Measurements from ENCODE around the gene EPHB3. TPM values are rescaled to one million over a fixed set of nuclear protein-coding genes. Genes with fewer than 3 reads are reported as not detected.

The EPHB3 gene
- total and polyA plus RNA-seq, 9 donors, result 36.2 to 62.1 (median 47.4) TPM

DNA sequence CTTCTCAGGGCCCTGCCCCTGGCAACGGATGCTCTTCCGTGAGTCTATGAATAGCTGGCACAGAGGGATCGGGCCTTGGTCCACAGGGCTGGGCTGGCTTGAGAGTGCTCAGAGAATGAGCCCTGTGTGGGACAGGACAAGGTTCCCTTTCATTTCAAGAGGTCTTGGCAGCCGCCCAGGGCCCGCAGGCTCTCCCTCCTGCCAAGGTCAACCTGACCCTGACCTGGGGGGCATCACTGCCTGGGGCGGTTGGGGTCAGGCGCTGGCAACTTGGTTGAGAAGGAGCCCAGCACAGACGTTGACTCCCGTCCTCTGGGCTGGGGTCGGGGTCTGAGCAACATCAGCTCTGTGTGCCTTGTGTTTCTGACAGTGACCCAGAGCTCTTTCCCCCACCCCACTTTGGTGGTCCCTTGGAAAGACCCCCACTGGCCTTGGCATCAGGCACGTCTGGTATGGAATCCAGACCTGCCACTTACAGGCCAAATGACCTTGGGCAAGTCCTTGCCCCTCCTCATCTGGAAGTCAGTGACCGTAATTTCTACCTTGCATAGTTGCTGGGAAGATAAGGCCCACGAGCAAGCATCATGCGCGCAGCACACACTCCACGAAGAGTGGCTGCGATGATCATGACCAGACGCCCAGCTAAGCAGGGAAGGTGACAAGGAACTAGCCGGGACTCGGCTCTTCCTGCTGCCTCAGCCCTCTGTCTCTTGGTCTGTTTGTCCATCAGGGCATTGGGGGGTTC, 36.4 kb downstream of the EPHB3 start:
- Histone ChIP-seq H3K36me3 (ENCODE audit: control insufficient read depth, insufficient read depth, low read length) (no peaks in the 10 kb centered on the region), H3K27ac (ENCODE audit: low read length) (no peak overlapping the region), H3K9me3 (replicated peaks; ENCODE audit: control insufficient read depth, low read depth, low read length) (no peaks in the 10 kb centered on the region), H3K4me1 (ENCODE audit: control insufficient read depth, insufficient read depth, low read length) (peaks cover 53% of the 10 kb centered on the region), H3K4me3 (ENCODE audit: low read length) (no peak overlapping the region), H3K27me3 (ENCODE audit: control insufficient read depth, insufficient read depth, low read length) (peaks cover 8% of the 10 kb centered on the region)
- no peak for DNase-seq
- WGBS (ENCODE audit: insufficient coverage), result 62% methylated on average over 14 of the region's 20 CpGs

DNA sequence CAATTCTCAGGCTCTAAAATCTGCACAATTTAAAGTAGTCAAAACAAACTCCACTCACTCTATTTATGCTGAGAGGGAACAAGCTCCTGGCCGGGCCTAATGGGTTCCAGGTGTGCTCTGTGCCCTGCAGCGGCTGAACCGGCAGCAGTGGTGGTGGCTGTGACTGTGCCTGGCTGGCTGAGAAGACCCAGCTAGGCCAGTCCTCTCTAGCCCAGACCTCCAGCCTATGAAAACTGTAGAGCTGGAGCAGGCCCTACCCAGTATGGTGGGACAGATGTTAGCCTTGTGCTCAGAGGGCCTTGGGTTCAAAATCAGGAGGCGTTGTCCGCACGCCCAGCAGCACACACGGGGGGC, 37.0 kb downstream of the EPHB3 start:
- Histone ChIP-seq H3K4me1 (ENCODE audit: control insufficient read depth, insufficient read depth, low read length) (peaks cover 53% of the 10 kb centered on the region), H3K4me3 (ENCODE audit: low read length) (no peak overlapping the region), H3K27me3 (ENCODE audit: control insufficient read depth, insufficient read depth, low read length) (peaks cover 9% of the 10 kb centered on the region), H3K27ac (ENCODE audit: low read length) (no peak overlapping the region), H3K36me3 (ENCODE audit: control insufficient read depth, insufficient read depth, low read length) (no peaks in the 10 kb centered on the region), H3K9me3 (replicated peaks; ENCODE audit: control insufficient read depth, low read depth, low read length) (no peaks in the 10 kb centered on the region)
- WGBS (ENCODE audit: insufficient coverage), result 50% methylated on average over 3 of the region's 7 CpGs
- DNase-seq, result no peak

GRCh38 chr3:184599143-184599542, 37.6 kb downstream of the EPHB3 start:
- H3K36me3 ChIP-seq (ENCODE audit: control insufficient read depth, insufficient read depth, low read length), result no peaks in the 10 kb centered on the region
- no peak for DNase-seq
- peaks cover 53% of the 10 kb centered on the region for H3K4me1 ChIP-seq (ENCODE audit: control insufficient read depth, insufficient read depth, low read length)
- no peaks in the 10 kb centered on the region for H3K9me3 ChIP-seq (replicated peaks; ENCODE audit: control insufficient read depth, low read depth, low read length)
- WGBS (ENCODE audit: insufficient coverage), result 89% methylated on average over 3 of the region's 3 CpGs
- H3K27me3 ChIP-seq (ENCODE audit: control insufficient read depth, insufficient read depth, low read length), result peaks cover 11% of the 10 kb centered on the region
- no peak overlapping the region for H3K27ac ChIP-seq (ENCODE audit: low read length)
- H3K4me3 ChIP-seq (ENCODE audit: low read length), result no peak overlapping the region

DNA sequence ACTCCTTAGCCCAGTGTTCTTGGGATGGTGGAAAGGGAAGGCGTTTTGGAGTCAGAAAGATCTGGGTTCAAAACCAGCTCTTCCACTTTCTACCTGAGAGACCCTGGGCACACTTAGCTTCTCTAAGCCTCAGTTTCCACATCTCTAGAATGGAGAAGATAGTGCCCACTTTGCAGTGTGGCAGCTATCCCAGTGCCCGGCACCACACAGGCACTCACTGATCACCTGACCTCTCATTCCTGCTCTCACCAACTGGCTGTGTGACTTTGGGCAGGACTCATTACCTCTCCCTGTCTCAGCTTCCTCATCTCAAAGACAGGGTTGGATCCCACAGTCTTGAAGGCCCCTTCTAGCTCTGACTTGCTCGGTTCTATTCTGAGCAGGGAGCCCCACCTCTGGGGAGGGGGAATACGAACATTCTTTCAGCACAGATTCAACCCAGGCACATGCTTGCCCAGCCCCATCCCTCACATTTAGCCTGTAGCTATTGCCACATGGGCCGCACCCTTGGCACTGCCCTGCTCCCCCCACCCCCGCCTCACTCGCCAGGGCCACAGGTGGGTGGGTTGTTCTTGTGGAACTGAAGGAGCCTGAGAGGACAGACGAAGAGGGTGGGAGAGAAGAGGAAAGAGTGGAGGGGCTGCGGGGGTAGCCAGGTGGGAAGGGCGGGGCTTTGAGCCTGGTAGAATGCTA, 39.2 kb downstream of the EPHB3 start:
- DNase-seq, result no peak
- Histone ChIP-seq H3K4me1 (ENCODE audit: control insufficient read depth, insufficient read depth, low read length) (peaks cover 52% of the 10 kb centered on the region), H3K36me3 (ENCODE audit: control insufficient read depth, insufficient read depth, low read length) (no peaks in the 10 kb centered on the region), H3K27me3 (ENCODE audit: control insufficient read depth, insufficient read depth, low read length) (peaks cover 14% of the 10 kb centered on the region), H3K4me3 (ENCODE audit: low read length) (no peak overlapping the region), H3K9me3 (replicated peaks; ENCODE audit: control insufficient read depth, low read depth, low read length) (no peaks in the 10 kb centered on the region), H3K27ac (ENCODE audit: low read length) (no peak overlapping the region)
- WGBS (ENCODE audit: insufficient coverage), result 92% methylated on average over 1 of the region's 10 CpGs

DNA sequence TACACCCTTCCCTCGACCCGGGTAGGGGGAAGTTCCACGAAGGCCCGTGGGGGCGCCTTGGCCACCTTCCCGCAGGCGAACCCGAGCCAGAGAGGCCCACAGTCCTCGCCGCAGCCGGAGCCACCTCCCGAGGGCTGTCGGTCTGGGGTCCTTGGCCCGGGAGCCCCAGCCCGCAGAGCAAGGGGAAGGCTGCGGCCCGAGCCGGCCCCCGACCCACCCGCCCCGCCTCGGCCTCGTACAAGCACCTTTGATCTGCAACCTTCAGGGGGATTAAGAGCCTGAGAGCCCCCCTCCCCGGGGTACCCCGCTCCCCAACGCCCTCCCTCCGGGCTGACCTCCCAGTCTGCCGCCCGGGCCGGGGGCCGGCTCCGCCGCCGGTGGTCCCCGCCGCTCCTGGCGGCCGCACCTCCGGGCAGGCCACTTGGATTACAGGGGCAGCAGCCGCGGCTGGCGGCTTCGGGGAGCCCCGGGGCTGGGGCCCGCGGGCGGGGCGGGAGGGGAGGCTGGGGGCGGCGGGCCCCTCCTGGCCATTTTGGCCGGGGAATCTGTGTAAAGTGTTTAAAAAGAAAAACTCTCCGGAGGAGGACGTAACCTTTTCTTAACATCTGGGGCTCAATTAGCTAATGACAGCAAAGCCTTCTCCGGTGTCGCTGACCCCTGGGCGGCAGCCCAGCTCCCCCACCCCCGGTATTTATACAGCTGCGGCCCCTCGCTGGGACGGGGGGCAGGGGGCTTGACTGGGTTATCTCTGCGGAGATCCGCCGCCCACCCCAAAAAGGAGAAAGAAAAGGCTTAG, 40.2 kb downstream of the EPHB3 start:
- no peak for DNase-seq
- Histone ChIP-seq H3K36me3 (ENCODE audit: control insufficient read depth, insufficient read depth, low read length) (no peaks in the 10 kb centered on the region), H3K27ac (ENCODE audit: low read length) (peak overlapping the region; percentile 54), H3K27me3 (ENCODE audit: control insufficient read depth, insufficient read depth, low read length) (peaks cover 14% of the 10 kb centered on the region), H3K9me3 (replicated peaks; ENCODE audit: control insufficient read depth, low read depth, low read length) (no peaks in the 10 kb centered on the region), H3K4me3 (ENCODE audit: low read length) (peak overlapping the region; percentile 12), H3K4me1 (ENCODE audit: control insufficient read depth, insufficient read depth, low read length) (peaks cover 56% of the 10 kb centered on the region)
- WGBS (ENCODE audit: insufficient coverage), result 9% methylated on average over 29 of the region's 63 CpGs

DNA sequence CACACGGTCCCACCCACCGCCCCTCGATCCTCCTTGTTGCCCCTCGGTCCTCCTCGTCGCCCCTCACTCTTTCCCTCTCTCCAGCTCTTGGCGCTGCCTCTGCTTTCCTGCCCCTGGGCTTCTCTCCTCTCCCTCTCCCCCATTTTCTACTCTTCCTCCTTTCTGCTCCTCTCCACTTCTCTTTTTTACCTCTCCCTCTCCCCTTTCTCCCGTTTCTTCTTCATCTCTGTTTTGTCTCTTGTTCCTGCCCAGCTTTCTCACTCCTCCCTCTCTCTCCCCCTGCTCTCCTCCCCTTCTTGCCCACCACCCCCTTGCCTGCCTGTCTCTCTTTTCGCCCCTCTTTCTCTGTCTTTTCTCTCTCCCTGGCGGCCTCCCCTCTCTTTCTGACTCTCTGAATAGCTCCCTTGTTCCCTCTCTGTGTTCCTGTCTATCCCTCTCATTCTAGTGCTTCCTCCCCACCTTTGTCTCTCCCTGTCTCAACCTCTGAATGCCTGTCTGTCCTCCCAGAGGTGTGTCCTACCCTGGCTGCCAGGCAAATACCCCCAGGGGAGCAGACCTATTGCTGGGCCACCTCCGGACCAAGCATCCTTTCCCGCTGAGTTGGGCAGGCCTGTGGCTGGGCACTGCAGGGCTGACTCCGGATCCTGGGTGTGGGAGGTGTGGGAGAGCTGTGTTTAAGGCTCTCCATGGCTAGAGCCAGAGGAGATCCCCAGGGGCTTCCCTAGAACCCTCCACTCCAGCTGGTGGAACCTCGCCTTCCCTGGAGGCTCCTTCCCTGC, 41.0 kb downstream of the EPHB3 start:
- Histone ChIP-seq H3K27ac (ENCODE audit: low read length) (peak overlapping the region; percentile 54), H3K4me3 (ENCODE audit: low read length) (peak overlapping the region; percentile 12), H3K36me3 (ENCODE audit: control insufficient read depth, insufficient read depth, low read length) (no peaks in the 10 kb centered on the region), H3K4me1 (ENCODE audit: control insufficient read depth, insufficient read depth, low read length) (peaks cover 51% of the 10 kb centered on the region), H3K27me3 (ENCODE audit: control insufficient read depth, insufficient read depth, low read length) (peaks cover 14% of the 10 kb centered on the region), H3K9me3 (replicated peaks; ENCODE audit: control insufficient read depth, low read depth, low read length) (no peaks in the 10 kb centered on the region)
- 14% methylated on average over 11 of the region's 14 CpGs for WGBS (ENCODE audit: insufficient coverage)
- no peak for DNase-seq

- peaks cover 47% of the 10 kb centered on the region for H3K4me1 ChIP-seq (ENCODE audit: control insufficient read depth, insufficient read depth, low read length)
- DNase-seq, result peak; percentile 80
- H3K27ac ChIP-seq (ENCODE audit: low read length), result peak overlapping the region; percentile 71
- peaks cover 14% of the 10 kb centered on the region for H3K27me3 ChIP-seq (ENCODE audit: control insufficient read depth, insufficient read depth, low read length)
- H3K9me3 ChIP-seq (replicated peaks; ENCODE audit: control insufficient read depth, low read depth, low read length), result no peaks in the 10 kb centered on the region
- H3K36me3 ChIP-seq (ENCODE audit: control insufficient read depth, insufficient read depth, low read length), result no peaks in the 10 kb centered on the region
- WGBS (ENCODE audit: insufficient coverage), result 41% methylated on average over 7 of the region's 20 CpGs
- H3K4me3 ChIP-seq (ENCODE audit: low read length), result peak overlapping the region; percentile 47
These were observed 41.8 kb downstream of the EPHB3 start for GRCh38 chr3:184603151-184604030.

DNA sequence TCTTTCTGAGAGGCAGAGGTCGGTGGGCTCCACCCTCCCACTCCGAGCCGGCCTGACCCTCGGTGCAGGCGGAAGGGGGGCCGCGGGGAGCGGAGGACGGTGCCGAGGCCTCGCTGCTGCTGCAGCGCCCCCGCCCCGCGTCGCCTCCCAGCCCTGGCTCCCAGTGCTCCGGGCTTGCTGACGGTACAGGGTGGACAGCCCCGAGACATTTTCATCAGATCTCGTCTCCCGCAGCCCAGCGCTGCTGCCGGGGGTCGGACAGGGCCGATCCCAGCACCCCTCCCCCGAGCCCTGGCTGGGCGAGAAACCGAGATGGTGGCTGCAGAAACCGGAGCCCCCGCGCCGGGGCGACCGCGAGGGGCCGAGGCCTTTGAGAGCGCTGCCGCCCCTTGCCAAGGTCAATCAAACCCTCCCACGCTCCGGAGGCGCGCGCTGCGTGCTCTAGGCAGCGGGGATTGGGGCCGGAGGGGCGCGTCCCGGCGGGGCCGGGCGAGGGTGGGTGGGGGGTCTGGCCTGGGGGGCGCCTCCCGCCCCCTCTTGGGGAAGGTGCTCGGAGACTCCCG, 42.5 kb downstream of the EPHB3 start:
- DNase-seq, result peak; percentile 72
- WGBS (ENCODE audit: insufficient coverage), result 3% methylated on average over 25 of the region's 56 CpGs
- peaks cover 14% of the 10 kb centered on the region for H3K27me3 ChIP-seq (ENCODE audit: control insufficient read depth, insufficient read depth, low read length)
- no peaks in the 10 kb centered on the region for H3K9me3 ChIP-seq (replicated peaks; ENCODE audit: control insufficient read depth, low read depth, low read length)
- H3K4me3 ChIP-seq (ENCODE audit: low read length), result peak overlapping the region; percentile 47
- no peaks in the 10 kb centered on the region for H3K36me3 ChIP-seq (ENCODE audit: control insufficient read depth, insufficient read depth, low read length)
- H3K27ac ChIP-seq (ENCODE audit: low read length), result peak overlapping the region; percentile 71
- H3K4me1 ChIP-seq (ENCODE audit: control insufficient read depth, insufficient read depth, low read length), result peaks cover 47% of the 10 kb centered on the region

All from muscle of leg (tissue), 11 donors.